Measurements from ENCODE around the gene ADAT2. TPM values are rescaled to one million over a fixed set of nuclear protein-coding genes. Genes with fewer than 3 reads are reported as not detected.

ADAT2 gene
- total and polyA plus RNA-seq, 2 of the 13 experiments (the other 11 are each of a cell fraction or from before 2014, with no cell fraction given), result 10.5 to 18.3 TPM

GRCh38 chr6:143432588-143432987, 17.9 kb downstream of the ADAT2 start (continued):
- TF ChIP-seq YY1 (IDR thresholded peaks at IDR 0.05; ENCODE audit: insufficient read depth, insufficient replicate concordance, low read depth, low read length), result no peak
- TF ChIP-seq ZSCAN30 (CRISPR knock-in tag; IDR thresholded peaks at IDR 0.05), result no peak
- no peak for TF ChIP-seq ZNF281 (CRISPR knock-in tag; IDR thresholded peaks at IDR 0.05; ENCODE audit: borderline replicate concordance)
- no peak for TF ChIP-seq ARNT2 (CRISPR knock-in tag; IDR thresholded peaks at IDR 0.05; ENCODE audit: low read depth)
- TF ChIP-seq ZNF136 (CRISPR knock-in tag; IDR thresholded peaks at IDR 0.05; ENCODE audit: low read depth), result no peak
- no peak for TF ChIP-seq MEIS1 (CRISPR knock-in tag; IDR thresholded peaks at IDR 0.05; ENCODE audit: borderline replicate concordance)
- TF ChIP-seq, protein P1, sequence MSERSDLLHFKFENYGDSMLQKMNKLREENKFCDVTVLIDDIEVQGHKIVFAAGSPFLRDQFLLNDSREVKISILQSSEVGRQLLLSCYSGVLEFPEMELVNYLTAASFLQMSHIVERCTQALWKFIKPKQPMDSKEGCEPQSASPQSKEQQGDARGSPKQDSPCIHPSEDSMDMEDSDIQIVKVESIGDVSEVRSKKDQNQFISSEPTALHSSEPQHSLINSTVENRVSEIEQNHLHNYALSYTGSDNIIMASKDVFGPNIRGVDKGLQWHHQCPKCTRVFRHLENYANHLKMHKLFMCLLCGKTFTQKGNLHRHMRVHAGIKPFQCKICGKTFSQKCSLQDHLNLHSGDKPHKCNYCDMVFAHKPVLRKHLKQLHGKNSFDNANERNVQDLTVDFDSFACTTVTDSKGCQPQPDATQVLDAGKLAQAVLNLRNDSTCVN (CRISPR knock-in tag; IDR thresholded peaks at IDR 0.05; ENCODE audit: borderline replicate concordance), result no peak
- TF ChIP-seq, protein P2, sequence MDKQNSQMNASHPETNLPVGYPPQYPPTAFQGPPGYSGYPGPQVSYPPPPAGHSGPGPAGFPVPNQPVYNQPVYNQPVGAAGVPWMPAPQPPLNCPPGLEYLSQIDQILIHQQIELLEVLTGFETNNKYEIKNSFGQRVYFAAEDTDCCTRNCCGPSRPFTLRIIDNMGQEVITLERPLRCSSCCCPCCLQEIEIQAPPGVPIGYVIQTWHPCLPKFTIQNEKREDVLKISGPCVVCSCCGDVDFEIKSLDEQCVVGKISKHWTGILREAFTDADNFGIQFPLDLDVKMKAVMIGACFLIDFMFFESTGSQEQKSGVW (CRISPR knock-in tag; IDR thresholded peaks at IDR 0.05; ENCODE audit: borderline replicate concordance), result no peak
- TF ChIP-seq ZNF160 (CRISPR knock-in tag; IDR thresholded peaks at IDR 0.05), result no peak
- TF ChIP-seq ONECUT2 (CRISPR knock-in tag; IDR thresholded peaks at IDR 0.05), result peak; percentile 73
- TF ChIP-seq ZNF773 (CRISPR knock-in tag; IDR thresholded peaks at IDR 0.05; ENCODE audit: borderline replicate concordance), result no peak
- TF ChIP-seq NR1H2 (CRISPR knock-in tag; IDR thresholded peaks at IDR 0.05; ENCODE audit: borderline replicate concordance, low read depth), result no peak
- TF ChIP-seq ZMYM2 (CRISPR knock-in tag; IDR thresholded peaks at IDR 0.05), result no peak
- no peak for TF ChIP-seq SETDB1 (CRISPR knock-in tag; IDR thresholded peaks at IDR 0.05; ENCODE audit: borderline replicate concordance)
- no peak for TF ChIP-seq ZNF629 (CRISPR knock-in tag; conservative IDR thresholded peaks at IDR 0.05)
- TF ChIP-seq, protein P3, sequence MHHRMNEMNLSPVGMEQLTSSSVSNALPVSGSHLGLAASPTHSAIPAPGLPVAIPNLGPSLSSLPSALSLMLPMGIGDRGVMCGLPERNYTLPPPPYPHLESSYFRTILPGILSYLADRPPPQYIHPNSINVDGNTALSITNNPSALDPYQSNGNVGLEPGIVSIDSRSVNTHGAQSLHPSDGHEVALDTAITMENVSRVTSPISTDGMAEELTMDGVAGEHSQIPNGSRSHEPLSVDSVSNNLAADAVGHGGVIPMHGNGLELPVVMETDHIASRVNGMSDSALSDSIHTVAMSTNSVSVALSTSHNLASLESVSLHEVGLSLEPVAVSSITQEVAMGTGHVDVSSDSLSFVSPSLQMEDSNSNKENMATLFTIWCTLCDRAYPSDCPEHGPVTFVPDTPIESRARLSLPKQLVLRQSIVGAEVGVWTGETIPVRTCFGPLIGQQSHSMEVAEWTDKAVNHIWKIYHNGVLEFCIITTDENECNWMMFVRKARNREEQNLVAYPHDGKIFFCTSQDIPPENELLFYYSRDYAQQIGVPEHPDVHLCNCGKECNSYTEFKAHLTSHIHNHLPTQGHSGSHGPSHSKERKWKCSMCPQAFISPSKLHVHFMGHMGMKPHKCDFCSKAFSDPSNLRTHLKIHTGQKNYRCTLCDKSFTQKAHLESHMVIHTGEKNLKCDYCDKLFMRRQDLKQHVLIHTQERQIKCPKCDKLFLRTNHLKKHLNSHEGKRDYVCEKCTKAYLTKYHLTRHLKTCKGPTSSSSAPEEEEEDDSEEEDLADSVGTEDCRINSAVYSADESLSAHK (CRISPR knock-in tag; IDR thresholded peaks at IDR 0.05; ENCODE audit: borderline replicate concordance), result no peak
- TF ChIP-seq ZSCAN29 (CRISPR knock-in tag; conservative IDR thresholded peaks at IDR 0.05), result no peak
- TF ChIP-seq ZMAT3 (CRISPR knock-in tag; conservative IDR thresholded peaks at IDR 0.05), result no peak
- no peak for TF ChIP-seq MXD3 (CRISPR knock-in tag; IDR thresholded peaks at IDR 0.05)
- TF ChIP-seq ZNF44 (CRISPR knock-in tag; IDR thresholded peaks at IDR 0.05), result no peak
- peak; percentile 66 for TF ChIP-seq ZGPAT (CRISPR knock-in tag; IDR thresholded peaks at IDR 0.05)
